GM19099 (cell line): ENCODE data around the gene USP3.
A peak's percentile ranks its signal among the peaks of the same experiment; 100 is the strongest.

Source experiments
- POLR2A ChIP-seq: IDR thresholded peaks from 3 replicates; pipeline ENCODE4 v1.6.1; 2011; ENCODE audit warnings: low read depth; ENCODE audit not compliant: insufficient read length; ENCODE audit errors: extremely low read depth

Gene USP3

DNA sequence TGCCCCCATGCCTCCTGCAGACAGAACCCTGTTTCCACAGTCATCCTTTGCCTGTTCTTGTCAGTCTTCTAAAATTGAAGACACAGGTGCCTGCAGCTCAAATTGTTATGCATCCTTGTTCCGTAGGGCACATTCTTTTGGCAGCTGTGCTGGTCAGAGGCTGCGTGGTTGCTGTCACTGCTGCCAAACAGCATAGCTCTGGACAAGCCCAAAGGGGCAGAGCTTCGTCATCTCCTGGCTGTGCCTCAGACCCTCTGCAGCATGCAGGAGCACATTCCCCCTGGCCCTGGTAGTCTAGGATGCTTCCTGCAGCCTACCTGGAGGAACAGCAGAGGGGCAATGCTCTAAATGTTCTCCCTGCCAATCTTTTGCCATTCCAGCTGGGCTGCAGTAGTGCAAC, 90.7 kb downstream of the USP3 start:
- TF ChIP-seq POLR2A = no peak

DNA sequence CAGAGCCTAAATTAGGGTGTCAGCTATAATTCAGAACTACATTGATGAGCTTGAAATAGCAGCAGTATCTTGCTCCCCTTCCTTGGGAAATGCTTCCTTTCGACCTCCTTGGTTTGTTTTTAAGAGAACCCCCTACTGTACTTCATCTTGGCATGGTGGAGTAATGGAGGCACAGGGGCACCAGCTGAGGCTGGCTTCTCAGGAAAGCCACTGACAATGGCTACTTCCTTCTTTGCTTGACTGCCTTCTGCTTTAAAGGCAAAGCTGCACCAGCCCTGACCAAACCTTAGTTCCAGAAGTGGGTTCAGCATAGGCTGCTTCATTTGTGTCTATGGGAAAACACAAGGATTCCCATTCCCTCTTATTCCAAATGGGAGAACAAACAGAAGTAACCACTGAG, 91.3 kb downstream of the USP3 start:
- TF ChIP-seq POLR2A = no peak

DNA sequence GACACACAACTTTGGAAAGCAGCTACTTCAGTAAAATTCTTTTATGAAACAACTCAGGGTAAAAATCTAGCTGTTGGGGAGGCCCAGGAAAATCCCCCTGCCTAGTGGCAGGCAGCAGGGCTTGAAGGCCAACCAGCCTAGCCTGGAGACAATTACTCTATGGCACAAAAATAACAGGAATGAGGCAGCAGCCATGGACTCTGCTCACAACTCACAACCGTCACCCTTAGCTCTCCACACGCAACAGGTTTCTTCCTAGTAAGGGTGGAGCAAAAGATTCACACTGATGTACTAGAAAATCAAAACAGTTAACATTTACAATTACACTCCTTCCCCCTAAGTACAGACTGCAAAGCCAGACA, 92.3 kb downstream of the USP3 start:
- TF ChIP-seq POLR2A = no peak

DNA sequence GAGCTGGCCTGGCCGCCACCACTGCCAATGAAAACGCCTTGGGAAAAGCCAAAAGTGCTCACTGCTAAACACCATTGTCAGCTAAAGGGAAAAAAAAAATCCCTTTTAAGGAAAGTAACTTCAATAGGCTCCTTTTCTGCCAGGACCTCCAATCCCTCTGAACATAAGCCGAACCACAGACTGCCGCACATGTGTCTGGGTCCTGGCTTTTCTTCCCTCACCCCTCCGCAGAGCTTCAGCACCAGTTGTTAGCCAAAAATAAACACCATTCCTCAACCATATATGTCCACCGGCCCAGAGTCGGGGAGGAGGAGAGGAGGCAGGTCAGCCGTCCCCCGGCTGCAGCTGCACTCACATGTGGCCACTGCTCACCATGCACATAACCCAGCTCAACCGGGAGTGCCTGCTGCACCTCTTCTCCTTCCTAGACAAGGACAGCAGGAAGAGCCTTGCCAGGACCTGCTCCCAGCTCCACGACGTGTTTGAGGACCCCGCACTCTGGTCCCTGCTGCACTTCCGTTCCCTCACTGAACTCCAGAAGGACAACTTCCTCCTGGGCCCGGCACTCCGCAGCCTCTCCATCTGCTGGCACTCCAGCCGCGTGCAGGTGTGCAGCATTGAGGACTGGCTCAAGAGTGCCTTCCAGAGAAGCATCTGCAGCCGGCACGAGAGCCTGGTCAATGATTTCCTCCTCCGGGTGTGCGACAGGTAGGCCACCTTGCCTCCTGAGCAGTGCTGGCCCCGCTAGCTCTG, 92.8 kb downstream of the USP3 start, which contains the start of gene FBXL22:
TSS of gene FBXL22 (plus strand) at position 350 of the 753 bp plus-strand sequence. CDS start at position 356, 6 bp downstream.
- TF ChIP-seq POLR2A = no peak

DNA sequence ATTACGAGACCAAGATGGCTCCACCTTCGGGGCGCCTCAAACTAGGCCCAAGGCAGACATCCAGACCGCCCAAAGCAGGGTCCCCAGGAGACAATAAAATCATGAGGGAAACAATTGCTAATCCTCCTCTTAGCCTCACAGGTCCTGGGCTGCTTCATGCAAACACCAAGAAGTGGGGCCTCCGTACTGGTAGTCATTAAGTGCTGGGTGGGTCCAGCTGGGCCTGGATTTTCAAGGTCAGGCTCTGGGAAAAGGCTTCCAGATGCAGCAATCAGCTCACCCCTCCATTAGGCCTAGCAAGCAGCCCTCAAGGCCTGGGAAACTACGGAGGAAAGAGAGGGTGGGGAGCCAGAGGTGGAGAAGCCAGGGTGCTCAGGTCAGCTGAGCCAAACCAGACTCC, 93.4 kb downstream of the USP3 start:
- no peak for TF ChIP-seq POLR2A

DNA sequence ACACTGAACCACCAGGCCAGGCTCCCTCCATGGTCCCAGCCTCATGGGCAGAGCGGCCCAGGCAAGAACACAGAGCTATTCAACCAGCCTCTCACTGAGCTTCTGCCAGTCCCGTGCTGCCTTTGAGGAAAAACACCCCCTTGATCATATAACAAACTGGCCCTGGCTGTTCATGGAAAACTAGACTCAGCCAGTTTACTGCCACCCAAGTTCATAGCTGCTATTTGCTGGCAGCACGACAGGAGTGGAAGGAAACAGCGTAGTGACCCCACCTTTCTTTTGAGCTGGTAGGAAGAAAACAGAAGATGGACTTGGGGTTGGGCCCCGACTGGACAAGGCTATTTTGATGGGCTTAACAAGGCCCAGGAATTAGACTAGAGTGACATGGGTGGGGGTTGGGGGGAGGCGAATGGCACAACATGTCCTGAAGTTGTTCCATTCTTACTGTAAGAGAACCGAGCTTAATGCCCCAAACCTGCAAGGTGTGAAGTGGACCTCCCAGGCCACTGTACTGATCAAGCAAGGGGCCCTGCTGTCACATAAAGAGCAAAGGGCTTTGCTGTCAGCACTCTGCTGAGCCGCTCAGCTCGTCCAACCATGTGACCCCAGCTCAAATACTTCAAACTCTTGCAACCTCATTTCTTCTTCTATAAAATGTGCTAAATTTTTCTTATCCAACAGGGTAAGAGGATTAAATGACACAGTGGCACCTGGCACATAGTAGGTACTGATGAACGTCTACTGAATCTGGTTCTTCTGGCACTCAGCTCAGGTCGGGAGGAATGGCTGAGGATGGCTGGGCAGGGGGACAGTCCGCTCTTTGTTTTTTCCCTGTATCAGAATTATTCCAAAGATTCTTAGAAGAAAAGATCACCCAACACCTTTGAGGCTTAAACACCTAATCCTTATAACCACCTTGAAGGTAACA, 94.3 kb downstream of the USP3 start:
- no peak for TF ChIP-seq POLR2A

DNA sequence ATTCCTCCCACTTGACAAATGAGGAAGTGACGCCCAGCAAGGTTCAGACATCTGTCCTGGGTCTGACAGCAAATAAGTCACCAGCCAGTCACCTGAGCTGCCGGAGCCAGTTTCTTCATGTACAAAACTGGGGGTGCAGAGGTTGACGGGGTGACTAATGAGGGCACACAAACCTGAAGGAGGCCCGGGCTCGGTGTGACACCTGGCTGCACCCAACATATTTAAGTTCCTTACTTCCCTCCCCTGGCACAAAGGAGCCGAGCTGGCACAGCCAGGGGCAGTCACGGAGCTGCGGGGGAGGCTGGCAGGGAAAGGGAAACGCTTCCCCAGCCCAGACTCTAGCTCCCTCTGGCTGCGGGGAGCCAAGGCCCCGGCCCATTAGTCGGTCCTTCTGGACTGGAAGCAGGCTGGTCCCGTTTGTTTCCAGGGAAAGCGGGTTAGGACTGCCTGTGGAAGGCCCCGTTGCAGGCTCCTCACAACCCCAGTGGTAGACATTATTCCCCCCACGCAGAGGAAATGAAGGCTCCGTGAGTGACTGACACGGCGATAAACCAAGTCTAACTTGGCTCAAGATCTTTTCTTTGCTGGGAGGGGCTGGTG, 95.1 kb downstream of the USP3 start:
- no peak for TF ChIP-seq POLR2A

DNA sequence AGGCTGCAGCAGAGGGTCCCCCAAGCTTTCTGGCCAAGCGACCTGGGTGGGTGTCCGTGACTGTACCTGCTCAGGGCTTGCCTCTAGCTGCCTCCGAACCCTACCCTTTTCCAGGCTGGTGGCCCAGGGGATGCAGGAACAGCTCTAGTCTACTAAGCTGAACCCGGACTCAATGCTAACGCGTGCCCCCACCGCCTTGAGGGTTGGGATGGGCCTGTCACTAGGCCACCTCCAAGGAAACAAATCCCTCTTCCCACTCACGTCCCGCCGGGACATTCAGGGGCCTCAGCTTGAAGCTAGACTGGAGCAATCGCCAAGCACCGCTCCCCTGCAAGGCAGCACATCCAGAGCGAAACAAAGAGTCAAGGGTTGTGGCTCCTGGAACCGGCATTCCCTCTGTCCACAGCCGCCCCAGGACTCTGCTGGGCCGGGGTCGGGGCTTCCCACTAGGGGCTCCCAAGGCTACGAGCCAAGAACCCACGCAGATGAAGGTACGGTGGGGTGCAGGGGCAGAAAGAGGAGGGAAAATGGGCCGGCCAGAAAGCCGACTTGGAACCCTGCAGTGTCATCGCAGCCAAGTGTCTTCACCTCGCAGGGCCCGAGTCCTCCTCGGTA, 95.7 kb downstream of the USP3 start:
- no peak for TF ChIP-seq POLR2A

DNA sequence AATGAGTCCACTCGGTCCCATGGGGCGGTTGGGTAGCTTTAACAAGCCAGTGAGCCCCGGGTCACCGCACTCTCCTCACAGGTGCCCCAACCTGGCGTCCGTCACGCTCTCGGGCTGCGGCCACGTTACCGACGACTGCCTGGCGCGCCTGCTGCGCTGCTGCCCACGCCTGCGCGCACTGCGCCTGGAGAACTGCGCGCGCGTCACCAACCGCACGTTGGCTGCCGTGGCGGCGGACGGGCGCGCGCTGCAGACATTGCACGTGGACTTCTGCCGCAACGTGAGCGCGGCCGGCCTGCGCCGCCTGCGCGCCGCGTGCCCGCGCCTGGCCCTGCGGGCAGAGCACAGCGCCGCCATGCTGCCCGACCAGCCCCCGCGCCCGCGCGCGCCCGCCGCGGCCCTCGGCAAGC, 96.2 kb downstream of the USP3 start:
- TF ChIP-seq POLR2A = peak; percentile 90

DNA sequence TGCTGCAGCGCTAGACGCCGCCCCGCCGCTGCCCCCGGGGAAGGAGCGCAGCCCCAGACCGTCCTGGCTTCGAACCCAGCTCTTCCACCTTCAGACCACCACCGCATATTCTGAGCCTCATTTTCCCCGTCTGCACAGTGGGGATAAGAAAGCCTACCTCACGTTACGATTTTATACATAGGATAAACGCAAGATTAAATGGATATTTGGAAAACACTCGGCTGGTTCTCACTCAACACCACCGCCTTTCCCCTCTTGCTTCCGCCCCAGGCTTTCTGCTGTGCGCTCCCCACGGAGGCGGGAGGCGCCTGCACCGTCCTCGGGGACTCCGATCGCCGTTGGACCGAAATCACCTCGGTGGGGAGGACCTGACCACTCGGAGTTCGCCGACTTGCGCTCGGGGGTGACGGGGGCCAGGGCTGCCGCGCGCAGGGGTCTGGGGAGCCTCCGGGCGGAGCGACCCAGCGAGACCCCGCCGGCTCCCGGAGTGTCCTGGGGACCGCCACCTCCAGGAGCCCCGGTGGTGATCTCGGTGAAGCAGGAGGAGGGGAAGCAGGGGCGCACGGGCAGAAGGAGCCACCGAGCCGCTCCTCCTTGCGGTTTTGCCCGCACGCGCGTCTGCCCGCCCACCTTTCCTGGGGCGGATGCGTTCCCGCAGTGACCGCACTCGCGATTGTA, 96.8 kb downstream of the USP3 start:
- no peak for TF ChIP-seq POLR2A

DNA sequence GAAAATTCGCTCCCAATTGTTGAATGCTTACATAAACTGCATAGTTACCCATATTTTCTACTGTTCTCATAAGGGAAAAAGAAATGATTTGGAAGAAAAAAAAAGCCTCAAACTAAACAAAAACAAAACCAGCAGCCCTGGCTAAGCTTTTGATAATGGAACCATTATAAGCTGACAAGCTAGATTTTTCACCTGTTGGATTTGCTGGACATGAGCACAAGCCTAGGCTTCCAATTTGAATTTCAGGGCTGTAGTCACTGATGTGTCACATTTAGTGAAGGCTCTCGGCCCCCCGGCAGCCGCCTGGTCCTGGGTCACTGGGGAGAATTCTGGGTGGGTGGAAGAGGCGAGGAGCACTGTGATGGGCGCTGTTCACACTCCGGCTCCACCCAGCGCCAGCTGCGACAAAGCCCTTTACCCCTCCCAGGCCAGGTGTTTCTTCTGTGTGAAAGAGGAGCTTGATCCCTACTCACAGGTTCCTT, 97.4 kb downstream of the USP3 start:
- TF ChIP-seq POLR2A = no peak

DNA sequence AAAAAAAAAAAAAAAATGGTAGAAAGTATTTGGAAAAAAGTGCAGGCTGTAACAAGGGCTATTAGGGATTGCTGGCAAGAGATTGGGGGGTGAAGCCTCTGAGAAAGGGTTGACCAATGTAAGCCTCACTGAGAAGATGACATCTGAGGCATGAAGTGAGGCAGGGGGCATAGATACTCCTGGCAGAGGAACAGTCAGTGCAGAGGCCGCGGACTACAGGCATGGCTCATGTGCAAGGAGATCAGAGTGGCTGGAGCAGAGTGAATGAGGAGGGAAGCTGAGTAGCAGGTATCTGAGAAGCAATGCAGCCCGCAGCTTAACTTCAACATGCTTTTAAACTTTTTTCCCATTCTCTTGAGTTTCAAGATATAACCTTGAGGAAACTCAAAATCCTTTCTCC, 98.2 kb downstream of the USP3 start:
- TF ChIP-seq POLR2A = no peak

DNA sequence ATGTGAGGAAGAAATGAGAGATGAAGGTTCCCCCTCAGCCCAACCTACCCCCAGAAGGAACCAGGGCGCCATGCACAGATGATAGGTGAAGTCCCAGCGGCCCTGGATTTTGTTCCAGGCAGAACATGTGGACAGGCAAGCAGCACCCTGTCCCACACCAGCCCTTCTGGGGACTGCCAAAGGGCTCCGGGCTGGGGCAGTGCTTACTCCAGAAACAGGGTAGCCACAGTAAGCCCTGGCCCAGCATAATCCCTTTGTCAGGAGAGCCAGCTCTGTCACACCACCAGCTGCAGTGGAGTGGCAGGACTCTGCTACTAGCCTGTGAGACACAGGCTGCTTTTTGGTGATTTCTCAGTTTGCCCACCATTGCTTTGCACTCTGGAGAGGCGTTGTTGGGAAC, 99.1 kb downstream of the USP3 start:
- no peak for TF ChIP-seq POLR2A

DNA sequence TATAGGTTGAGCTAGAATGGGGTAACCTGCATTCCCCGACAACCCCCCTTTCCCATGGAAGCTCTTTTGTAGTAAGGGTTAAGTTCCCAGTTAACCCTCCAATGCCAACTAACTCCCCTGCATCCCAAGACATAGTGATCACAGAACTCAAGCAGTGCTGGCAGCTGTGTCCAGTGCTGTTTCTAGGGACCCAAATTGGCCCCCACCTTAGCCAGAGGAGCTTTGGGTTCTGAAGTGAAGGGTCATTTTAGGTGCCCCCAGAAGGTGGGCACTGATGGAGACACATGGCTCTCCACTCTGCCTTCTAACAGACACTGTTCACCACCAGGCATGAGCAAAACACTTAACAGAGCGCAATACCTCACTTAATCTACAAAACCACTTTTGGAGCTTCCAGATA, 99.9 kb downstream of the USP3 start:
- TF ChIP-seq POLR2A = no peak

DNA sequence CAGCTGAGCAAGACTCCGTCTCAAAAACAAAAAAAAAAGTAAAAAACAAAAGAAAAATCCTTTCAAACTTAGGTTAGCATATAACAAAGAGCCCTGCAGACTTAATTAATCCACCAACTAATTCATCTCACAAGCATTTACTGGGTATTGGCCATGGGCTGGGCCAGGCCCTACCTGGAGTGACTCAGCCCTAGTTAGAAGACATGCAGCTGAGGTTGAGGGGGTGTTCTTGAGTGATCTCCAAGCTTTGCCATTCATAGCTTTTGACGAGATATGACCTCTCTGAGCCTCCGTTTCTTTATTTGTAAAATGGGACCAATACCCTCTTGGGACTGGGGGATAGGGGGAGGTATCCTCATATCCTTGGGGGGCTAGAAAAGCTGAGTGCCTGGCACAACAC, 100.6 kb downstream of the USP3 start:
- no peak for TF ChIP-seq POLR2A

DNA sequence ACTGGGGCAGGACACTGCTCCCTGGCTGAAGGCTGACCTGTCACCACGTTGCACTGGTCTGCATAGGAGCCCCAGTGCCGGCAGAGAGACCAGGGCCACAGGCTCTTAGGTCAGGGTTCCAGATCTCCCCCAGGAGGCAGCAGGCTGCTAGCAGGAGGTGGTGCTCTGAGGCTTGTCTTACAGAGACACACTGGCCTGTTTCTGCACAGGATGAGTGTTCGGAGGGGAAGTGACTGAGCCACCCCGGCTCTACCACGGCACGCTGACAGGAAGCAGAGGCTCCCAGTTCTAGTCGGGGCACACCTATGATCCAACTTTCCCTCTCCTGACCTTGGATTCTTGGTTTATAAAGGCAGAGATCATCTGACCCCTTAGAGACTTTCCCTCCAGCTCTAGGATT, 101.4 kb downstream of the USP3 start:
- no peak for TF ChIP-seq POLR2A
